Measurements from ENCODE around the gene GABARAPL1.

The GABARAPL1 gene

GRCh38 chr12:10207136-10207535 lies 5.5 kb upstream of the GABARAPL1 start:
- Histone ChIP-seq H3F3A (ENCODE audit: insufficient read depth, low read length) (no peaks in the 10 kb centered on the region), H3K27ac (ENCODE audit: low read depth, low read length, poor library complexity, severe bottlenecking) (no peak overlapping the region), H3K9me2 (ENCODE audit: low read depth, low read length) (no peaks in the 10 kb centered on the region), H3K4me2 (ENCODE audit: low read length) (no peak overlapping the region), H3K27me3 (ENCODE audit: insufficient read depth, low read length) (no peaks in the 10 kb centered on the region), H3K36me3 (ENCODE audit: insufficient read depth, low read length) (no peaks in the 10 kb centered on the region), H3K9ac (ENCODE audit: low read length) (no peak overlapping the region), H3K4me1 (ENCODE audit: insufficient read depth, low read length, severe bottlenecking) (peaks cover 4% of the 10 kb centered on the region), H2AFZ (ENCODE audit: low read length) (no peak overlapping the region), H4K20me1 (ENCODE audit: insufficient read depth, low read length) (no peaks in the 10 kb centered on the region), H3K9me3 (ENCODE audit: low read length) (no peaks in the 10 kb centered on the region), H3K4me3 (ENCODE audit: low read depth, low read length, poor library complexity, severe bottlenecking) (no peak overlapping the region), H3K79me2 (ENCODE audit: insufficient read depth, low read length) (no peaks in the 10 kb centered on the region)
- TF ChIP-seq CTCF (IDR thresholded peaks at IDR 0.05; ENCODE audit: low read length), result no peak
- TF ChIP-seq EZH2 (IDR thresholded peaks at IDR 0.05; ENCODE audit: borderline replicate concordance, low read length), result no peak

- H3K9me3 ChIP-seq (ENCODE audit: low read length), result no peaks in the 10 kb centered on the region
- no peak overlapping the region for H3K27ac ChIP-seq (ENCODE audit: low read depth, low read length, poor library complexity, severe bottlenecking)
- peaks cover 16% of the 10 kb centered on the region for H3K4me1 ChIP-seq (ENCODE audit: insufficient read depth, low read length, severe bottlenecking)
- no peaks in the 10 kb centered on the region for H4K20me1 ChIP-seq (ENCODE audit: insufficient read depth, low read length)
- TF ChIP-seq CTCF (IDR thresholded peaks at IDR 0.05; ENCODE audit: low read length) (no peak), EZH2 (IDR thresholded peaks at IDR 0.05; ENCODE audit: borderline replicate concordance, low read length) (no peak)
- H3K4me2 ChIP-seq (ENCODE audit: low read length), result no peak overlapping the region
- H3K9me2 ChIP-seq (ENCODE audit: low read depth, low read length), result no peaks in the 10 kb centered on the region
- H3K9ac ChIP-seq (ENCODE audit: low read length), result no peak overlapping the region
- H3K27me3 ChIP-seq (ENCODE audit: insufficient read depth, low read length), result no peaks in the 10 kb centered on the region
- no peak overlapping the region for H3K4me3 ChIP-seq (ENCODE audit: low read depth, low read length, poor library complexity, severe bottlenecking)
- peaks cover 4% of the 10 kb centered on the region; the same call in 1 of the 2 replicates for H3K36me3 ChIP-seq (ENCODE audit: insufficient read depth, low read length)
- no peaks in the 10 kb centered on the region for H3F3A ChIP-seq (ENCODE audit: insufficient read depth, low read length)
- peaks cover 17% of the 10 kb centered on the region for H3K79me2 ChIP-seq (ENCODE audit: insufficient read depth, low read length)
- no peak overlapping the region for H2AFZ ChIP-seq (ENCODE audit: low read length)
Observed at GRCh38 chr12:10210225-10210624, 2.5 kb upstream of the GABARAPL1 start.

GRCh38 chr12:10211101-10211939 lies 1.4 kb upstream of the GABARAPL1 start:
- H3K36me3 ChIP-seq (ENCODE audit: insufficient read depth, low read length), result peaks cover 8% of the 10 kb centered on the region; the same call in 1 of the 2 replicates
- no peaks in the 10 kb centered on the region for H3K9me2 ChIP-seq (ENCODE audit: low read depth, low read length)
- H3K79me2 ChIP-seq (ENCODE audit: insufficient read depth, low read length), result peaks cover 27% of the 10 kb centered on the region
- no peaks in the 10 kb centered on the region for H3K27me3 ChIP-seq (ENCODE audit: insufficient read depth, low read length)
- H3F3A ChIP-seq (ENCODE audit: insufficient read depth, low read length), result no peaks in the 10 kb centered on the region
- peaks cover 24% of the 10 kb centered on the region for H3K4me1 ChIP-seq (ENCODE audit: insufficient read depth, low read length, severe bottlenecking)
- no peaks in the 10 kb centered on the region for H3K9me3 ChIP-seq (ENCODE audit: low read length)
- H3K4me3 ChIP-seq (ENCODE audit: low read depth, low read length, poor library complexity, severe bottlenecking), result no peak overlapping the region
- no peak overlapping the region for H2AFZ ChIP-seq (ENCODE audit: low read length)
- no peak overlapping the region for H3K27ac ChIP-seq (ENCODE audit: low read depth, low read length, poor library complexity, severe bottlenecking)
- no peak overlapping the region for H3K4me2 ChIP-seq (ENCODE audit: low read length)
- no peaks in the 10 kb centered on the region for H4K20me1 ChIP-seq (ENCODE audit: insufficient read depth, low read length)
- TF ChIP-seq EZH2 (IDR thresholded peaks at IDR 0.05; ENCODE audit: borderline replicate concordance, low read length), result no peak
- no peak for TF ChIP-seq CTCF (IDR thresholded peaks at IDR 0.05; ENCODE audit: low read length)
- H3K9ac ChIP-seq (ENCODE audit: low read length), result no peak overlapping the region

All from OCI-LY1 (cell line).